ENCODE measurements around the gene DDX10. TPM values are rescaled to one million over a fixed set of nuclear protein-coding genes. Genes with fewer than 3 reads are reported as not detected.
"Not testable (repeated sequence)": the region's sequence is repeated elsewhere in the genome, so short reads cannot be mapped to it uniquely, and the experiment has no call there.

DDX10 gene
- total RNA-seq, 1 experiment from 2014 or later = 23.3 TPM

DNA sequence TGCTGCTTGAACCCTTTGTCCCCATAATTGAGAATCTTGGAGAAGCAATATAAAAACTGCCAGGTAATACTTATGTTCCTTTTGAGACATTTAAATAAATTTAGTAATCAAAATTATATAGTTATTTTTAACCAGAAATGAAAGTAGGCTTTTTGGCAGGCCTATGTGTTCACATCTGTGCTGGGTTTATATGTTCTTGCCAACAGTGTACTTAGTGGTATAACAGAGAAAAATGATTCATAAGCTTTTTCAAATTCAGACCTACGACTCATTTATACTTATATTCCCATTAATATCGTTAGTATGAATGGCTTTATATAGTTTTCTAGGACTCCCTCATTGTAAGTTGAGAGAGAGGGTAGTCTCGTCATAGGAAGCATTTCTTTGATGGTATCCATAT is 79.0 kb downstream of the DDX10 start:
- in situ Hi-C loops (cut with HindIII; ENCODE audit: low pct_unique_long_range_greater_than_20kb, low sequenced_read_pairs) = no loop called here
- DNase-seq (ENCODE audit: low read depth, low spot score) = no peak

DNA sequence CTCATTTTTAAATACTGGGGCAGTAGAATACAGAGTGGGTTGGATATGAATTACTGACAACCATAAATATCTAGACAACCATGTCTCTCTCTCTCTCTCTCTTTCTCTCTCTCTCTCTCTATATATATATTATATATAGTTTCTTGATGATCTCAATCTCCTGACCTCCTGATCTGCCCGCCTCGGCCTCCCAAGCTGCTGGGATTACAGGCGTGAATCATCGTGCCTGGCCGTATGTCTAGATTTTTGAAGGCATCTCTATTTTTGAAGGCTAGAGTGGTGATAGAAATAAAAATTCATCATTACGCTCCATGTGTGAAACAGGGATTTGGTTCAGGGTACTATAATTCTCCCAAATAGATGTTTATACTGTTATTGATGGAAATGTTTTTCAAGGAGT is 84.1 kb downstream of the DDX10 start:
- no peak for DNase-seq (ENCODE audit: low read depth, low spot score)
- in situ Hi-C loops (cut with HindIII; ENCODE audit: low pct_unique_long_range_greater_than_20kb, low sequenced_read_pairs) = no loop called here

DNA sequence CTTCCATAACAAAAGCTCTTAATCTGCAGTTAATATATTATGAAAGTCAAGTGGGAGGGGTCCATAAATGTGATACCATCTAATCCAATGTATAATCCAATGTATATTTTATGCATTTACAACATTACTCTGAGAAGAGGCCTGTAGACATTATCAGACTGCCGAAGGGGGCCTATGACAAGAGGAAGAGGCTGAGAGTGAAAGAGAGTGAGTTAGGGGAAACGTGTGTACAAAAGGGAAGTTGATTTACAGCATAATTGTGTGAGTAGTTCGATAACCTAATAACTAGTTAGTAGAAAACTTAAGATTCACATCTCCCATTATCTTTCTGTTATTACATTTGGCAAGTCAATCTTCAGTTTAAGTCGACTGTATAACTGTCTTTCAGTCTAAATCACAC is 86.6 kb downstream of the DDX10 start:
- in situ Hi-C loops (cut with HindIII; ENCODE audit: low pct_unique_long_range_greater_than_20kb, low sequenced_read_pairs) = no loop called here

DNA sequence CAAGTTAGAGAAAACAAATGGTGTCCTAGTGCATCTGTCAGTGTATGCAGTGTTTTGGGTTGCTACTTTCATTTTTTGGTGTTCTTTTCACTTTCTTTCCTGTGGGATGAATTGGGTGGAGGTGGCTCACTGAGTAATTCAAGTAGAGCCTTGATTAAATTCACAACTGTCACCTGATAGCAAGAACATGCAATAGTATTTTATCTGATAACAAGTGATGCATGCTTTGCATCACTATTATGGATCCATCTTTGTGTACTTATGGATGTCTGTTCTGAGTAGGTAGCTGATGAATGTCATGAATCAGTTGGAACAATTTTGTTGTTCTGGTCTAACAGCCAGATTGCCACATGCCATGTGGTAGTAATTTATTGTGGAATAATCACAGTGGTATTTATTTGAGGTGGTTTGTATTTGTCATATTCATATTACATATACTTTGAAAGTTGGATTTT is 87.5 kb downstream of the DDX10 start:
- no peak for DNase-seq (ENCODE audit: low read depth, low spot score)
- in situ Hi-C loops (cut with HindIII; ENCODE audit: low pct_unique_long_range_greater_than_20kb, low sequenced_read_pairs) = no loop called here

More for the DNA sequence above, 86.6 kb downstream of the DDX10 start:
- DNase-seq (ENCODE audit: low read depth, low spot score) = no peak

DNA sequence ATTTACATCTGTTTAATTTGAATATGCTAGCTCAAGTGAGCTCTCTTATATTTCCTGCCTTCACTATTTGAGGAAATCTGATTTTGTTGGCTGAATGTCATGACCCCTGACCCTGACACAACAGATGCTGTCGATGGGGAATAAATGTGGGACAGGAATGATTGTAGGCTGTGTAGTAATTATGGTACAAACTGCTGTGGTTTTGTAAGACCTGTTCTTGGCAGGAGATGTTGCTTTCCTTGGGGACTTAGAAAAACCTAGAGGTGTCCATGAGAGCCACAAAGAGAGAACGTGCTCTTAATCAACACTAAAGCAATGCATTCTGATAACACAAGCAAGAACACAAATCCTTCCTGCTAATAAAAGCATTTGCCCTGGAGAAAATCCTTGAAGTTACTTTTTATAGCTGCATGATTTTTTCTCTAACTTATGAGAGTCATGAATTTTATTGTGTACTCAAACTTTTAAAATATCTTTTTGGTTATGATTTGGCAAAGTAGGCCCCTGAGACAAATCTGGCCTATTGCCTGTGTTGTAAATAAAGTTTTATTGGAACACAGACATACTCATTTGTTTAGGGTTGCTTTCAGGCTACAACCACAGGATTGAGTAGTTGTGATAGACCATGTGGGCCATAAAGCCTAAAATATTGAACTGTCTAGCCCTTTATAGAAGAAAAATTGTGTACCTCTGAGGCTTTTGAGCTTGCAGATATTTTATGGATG is 90.2 kb downstream of the DDX10 start:
- no peak for DNase-seq (ENCODE audit: low read depth, low spot score)
- in situ Hi-C loops (cut with HindIII; ENCODE audit: low pct_unique_long_range_greater_than_20kb, low sequenced_read_pairs) = no loop called here

DNA sequence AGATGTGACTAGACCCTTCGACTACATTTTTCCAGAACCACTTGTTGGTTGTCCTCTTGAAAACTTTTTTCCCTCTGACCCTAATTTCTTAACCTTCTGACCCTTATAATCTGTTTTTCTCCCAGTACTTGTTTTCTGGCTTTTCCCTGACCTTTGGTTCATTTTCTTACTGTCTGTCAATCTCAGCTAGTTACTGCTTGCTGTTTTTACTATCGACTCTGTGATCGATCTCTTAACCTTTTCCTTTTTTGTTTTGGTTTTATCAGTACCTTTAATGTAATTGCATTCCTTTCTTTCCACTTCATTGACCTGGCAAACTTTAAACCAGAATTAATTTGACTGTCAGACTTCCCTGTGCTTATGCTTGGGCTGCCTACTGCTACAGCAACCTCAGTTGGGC is 92.8 kb downstream of the DDX10 start:
- in situ Hi-C loops (cut with HindIII; ENCODE audit: low pct_unique_long_range_greater_than_20kb, low sequenced_read_pairs) = no loop called here
- no peak for DNase-seq (ENCODE audit: low read depth, low spot score)

DNA sequence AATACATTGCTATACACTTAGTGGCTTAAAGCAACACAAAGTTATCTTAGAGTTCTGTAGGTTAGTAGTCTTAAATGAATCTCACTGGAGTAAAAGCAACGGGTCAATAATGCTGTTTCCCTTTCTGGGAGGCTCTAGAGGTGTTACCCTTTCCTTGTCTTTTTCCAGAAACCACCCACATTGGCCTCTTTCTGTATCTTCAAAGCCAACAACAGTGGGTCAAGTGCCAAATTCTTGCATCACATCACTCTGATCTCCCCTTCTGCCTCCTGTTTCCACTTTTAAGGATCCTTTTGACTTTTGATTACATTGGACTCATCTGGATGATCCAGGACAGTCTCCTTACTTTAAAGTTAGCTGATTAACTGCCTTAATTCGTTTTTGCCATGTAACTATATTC is 93.6 kb downstream of the DDX10 start:
- in situ Hi-C loops (cut with HindIII; ENCODE audit: low pct_unique_long_range_greater_than_20kb, low sequenced_read_pairs) = no loop called here
- DNase-seq (ENCODE audit: low read depth, low spot score) = no peak

DNA sequence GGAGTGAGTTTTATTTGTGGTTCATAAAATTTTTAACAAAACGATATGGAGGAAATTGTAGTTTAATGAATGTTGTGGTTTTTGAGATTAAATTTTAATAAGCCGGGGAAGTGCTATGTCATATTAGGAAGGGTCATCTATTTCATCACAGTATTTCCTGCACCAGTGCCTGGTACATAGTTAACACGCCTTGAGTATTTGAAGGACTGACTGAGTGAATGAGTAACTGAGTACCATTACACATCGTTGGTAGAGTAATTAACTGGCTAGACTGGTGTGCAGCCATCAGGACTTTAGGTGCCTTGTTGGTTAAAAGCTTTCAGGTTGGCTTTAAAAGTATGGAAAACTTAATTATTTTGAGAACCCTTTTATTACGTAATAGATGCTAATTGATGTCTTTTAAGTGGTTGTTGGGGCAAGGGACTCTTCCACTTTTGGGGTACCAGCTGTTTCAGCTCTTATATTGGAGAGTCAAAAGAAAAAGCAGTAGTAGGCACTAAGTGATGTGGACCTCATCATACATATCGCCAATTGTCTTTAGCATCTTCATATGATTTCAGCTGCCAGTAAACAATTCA is 101.8 kb downstream of the DDX10 start:
- no peak for DNase-seq (ENCODE audit: low read depth, low spot score)
- in situ Hi-C loops (cut with HindIII; ENCODE audit: low pct_unique_long_range_greater_than_20kb, low sequenced_read_pairs) = no loop called here

DNA sequence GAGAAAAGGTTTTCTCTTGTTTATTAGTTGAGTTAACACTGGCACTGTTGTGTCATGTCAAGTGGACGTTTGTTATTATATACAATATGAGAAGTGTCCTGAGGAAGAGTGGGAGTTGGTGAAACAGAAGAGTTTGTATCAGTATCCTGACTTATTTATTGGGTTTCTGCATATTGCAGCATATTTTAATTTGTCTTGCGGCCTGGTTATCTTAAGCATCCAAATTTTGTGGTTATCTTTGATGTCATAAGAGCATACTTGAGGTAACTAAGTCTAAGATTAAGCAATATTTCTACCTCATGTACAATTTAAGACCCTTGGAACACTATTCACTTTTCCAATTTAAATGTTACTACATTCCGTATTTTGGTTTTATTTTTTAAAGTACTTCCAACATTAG is 103.5 kb downstream of the DDX10 start:
- in situ Hi-C loops (cut with HindIII; ENCODE audit: low pct_unique_long_range_greater_than_20kb, low sequenced_read_pairs) = no loop called here
- DNase-seq (ENCODE audit: low read depth, low spot score) = peak; percentile 90

DNA sequence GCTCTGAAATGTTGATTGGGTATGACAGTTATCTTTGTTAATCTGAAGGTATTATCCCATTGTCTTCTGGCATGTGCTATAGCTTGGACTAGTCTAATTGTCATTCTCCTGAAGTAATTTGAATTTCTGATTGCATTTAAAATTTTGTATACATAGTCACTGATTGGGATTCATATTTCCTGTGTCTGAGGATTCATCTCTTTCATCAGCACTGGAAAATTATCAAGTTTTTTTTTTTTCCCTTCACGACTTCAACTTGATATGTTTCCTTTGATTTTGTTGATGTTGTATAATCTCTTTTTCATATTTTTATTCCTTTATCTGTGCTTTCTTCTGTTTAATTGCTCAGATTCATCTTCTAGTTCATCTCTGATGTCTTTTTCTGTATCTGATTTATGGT is 104.1 kb downstream of the DDX10 start:
- in situ Hi-C loops (cut with HindIII; ENCODE audit: low pct_unique_long_range_greater_than_20kb, low sequenced_read_pairs) = no loop called here
- DNase-seq (ENCODE audit: low read depth, low spot score) = no peak

DNA sequence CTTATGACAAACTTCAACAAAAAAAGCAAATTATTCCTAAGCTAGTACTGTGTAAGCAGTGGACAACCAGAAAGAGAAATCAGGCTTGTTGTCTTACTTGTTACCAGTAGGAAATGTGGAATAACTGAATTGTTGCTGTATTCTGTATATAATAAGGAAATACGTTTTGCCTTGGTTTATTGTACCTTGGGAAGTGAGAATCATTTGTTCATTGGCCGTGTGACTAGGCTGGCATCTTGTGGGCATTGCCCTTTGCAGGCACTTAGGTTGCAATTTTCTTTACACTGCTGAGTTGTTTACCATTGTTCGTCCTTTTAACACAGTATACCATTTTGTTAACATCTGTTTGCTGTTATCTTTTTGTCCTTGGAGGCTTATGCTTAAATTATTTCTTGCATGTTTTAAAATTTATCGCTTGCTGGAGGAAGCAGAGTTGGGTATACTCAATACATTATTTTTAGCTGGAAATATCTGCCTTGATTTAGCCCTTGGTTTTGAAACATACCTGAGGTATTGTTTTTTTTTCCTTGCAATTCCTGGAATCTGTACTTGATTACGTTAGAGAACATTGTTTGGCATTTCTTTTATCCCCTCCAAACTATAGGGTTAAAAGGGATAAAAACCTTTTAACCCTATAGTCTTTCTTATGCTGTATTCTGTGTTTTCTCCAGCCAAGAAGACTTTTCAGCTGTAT is 109.3 kb downstream of the DDX10 start:
- in situ Hi-C loops (cut with HindIII; ENCODE audit: low pct_unique_long_range_greater_than_20kb, low sequenced_read_pairs) = no loop called here
- no peak for DNase-seq (ENCODE audit: low read depth, low spot score)

DNA sequence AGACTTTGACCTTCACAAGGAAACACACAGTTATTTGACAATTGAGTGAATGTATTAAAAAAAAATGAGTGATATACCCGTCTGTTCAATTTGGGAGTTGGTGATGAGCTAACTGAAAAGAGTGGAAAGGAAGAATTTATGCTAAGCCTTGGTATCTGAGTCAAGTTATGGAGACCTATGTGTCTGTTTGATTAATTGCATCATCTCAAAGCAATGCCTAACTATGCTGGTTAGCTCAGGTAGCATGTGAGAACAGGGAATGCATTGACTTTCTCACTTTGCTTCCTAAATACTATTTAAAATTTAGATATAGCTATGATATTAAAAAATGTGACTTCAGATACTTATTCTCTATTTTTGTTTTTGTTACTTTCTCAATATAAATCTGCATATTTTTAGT is 110.5 kb downstream of the DDX10 start:
- no peak for DNase-seq (ENCODE audit: low read depth, low spot score)
- in situ Hi-C loops (cut with HindIII; ENCODE audit: low pct_unique_long_range_greater_than_20kb, low sequenced_read_pairs) = no loop called here

DNA sequence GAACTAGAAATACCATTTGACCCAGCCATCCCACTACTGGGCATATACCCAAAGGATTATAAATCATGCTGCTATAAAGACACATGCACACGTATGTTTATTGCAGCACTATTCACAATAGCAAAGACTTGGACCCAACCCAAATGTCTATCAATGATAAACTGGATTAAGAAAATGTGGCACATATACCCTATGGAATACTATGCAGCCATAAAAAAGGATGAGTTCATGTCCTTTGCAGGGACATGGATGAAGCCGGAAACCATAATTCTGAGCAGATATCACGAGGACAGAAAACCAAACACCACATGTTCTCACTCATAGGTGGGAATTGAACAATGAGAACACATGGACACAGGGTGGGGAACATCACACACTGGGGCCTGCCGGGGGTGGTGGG is 114.3 kb downstream of the DDX10 start:
- in situ Hi-C loops (cut with HindIII; ENCODE audit: low pct_unique_long_range_greater_than_20kb, low sequenced_read_pairs); DNase-seq (ENCODE audit: low read depth, low spot score): not testable (repeated sequence)

DNA sequence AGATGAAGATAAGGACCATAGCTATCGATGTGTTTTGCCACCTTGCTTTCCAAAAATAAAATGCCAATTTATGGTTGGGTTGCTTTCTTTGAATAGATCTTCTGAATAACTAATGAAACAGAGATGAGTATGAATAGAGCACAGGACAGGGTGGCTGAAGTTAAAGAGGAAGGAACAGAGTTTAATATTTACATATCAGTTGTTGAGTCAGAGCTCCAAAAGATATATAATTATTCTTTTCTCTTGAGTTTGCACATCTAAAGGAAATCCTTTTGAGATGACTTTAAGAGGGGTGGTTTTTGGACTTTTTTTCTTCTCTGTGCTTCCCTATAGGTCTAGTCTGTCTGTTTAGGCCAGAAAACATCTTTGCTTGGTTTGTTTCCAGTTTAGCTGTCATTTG is 115.2 kb downstream of the DDX10 start:
- in situ Hi-C loops (cut with HindIII; ENCODE audit: low pct_unique_long_range_greater_than_20kb, low sequenced_read_pairs) = no loop called here
- DNase-seq (ENCODE audit: low read depth, low spot score) = no peak

DNA sequence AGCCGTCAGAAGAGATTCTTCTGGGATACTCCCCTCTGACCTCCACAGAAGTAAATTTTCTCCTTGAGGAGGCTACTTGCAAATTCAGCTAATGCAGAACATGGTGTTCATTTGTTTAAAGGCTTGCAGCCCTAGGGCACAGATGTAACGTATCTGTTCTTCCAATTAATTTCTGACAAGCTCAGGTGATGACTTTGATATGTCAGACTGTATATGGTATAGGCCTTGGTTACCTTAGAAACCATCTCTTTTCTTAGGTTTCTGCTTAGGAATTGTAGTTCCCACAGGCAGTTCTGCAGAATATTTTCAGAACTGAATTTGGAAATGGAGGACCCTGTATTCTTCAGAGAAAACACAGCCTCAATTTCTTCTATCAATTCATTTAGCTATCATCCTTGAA is 117.1 kb downstream of the DDX10 start:
- in situ Hi-C loops (cut with HindIII; ENCODE audit: low pct_unique_long_range_greater_than_20kb, low sequenced_read_pairs) = no loop called here
- no peak for DNase-seq (ENCODE audit: low read depth, low spot score)

DNA sequence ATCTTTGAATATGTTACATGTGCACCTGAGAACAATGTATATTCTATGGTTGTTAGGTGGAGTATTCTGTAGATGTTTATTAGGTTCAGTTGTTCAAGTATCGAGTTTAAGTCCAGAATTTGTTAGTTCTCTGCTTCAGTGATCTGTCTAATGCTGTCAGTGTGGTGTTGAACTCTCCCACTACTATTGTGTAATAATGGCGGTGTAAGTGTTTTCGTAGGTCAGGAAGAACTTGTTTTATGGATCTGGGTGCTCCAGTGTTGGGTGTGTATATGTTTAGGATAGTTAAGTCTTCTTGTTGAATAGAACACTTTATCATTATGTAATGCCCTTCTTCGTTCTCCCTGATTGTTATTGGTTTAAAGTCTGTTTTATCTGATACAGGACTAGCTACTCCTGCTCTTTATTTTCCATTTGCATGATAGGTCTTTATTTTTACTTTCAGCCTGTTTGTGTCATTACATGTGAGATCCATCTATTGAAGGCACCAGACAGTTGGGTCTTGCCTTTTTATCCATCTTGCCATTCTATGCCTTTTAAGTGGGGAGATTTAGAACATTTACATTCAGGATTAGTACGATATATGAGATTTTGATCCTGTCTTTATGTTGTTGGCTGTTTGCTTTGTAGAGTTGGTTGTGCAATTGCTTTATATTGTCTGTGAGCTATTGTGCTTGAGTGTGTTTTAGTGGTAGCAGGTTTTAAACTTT is 121.6 kb downstream of the DDX10 start:
- DNase-seq (ENCODE audit: low read depth, low spot score) = no peak
- in situ Hi-C loops (cut with HindIII; ENCODE audit: low pct_unique_long_range_greater_than_20kb, low sequenced_read_pairs) = no loop called here

DNA sequence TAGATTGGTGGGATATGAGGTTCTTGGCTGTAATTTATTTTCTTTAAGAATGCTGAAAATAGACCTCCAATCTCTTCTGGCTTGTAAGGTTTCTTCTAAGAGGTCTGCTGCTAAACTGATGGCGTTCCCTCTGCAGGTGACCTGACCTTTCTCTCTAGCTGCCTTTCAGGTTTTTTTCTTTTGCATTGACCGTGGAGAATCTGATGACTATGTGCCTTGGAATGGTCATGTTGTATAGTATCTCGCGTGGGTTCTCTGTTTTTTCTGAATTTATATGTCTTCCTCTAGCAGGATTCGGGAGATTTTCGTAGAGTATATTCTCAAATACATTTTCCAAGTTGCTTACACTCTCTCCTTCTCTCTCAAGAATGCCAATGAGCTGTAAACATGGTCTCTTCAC is 122.2 kb downstream of the DDX10 start:
- in situ Hi-C loops (cut with HindIII; ENCODE audit: low pct_unique_long_range_greater_than_20kb, low sequenced_read_pairs) = no loop called here
- no peak for DNase-seq (ENCODE audit: low read depth, low spot score)

DNA sequence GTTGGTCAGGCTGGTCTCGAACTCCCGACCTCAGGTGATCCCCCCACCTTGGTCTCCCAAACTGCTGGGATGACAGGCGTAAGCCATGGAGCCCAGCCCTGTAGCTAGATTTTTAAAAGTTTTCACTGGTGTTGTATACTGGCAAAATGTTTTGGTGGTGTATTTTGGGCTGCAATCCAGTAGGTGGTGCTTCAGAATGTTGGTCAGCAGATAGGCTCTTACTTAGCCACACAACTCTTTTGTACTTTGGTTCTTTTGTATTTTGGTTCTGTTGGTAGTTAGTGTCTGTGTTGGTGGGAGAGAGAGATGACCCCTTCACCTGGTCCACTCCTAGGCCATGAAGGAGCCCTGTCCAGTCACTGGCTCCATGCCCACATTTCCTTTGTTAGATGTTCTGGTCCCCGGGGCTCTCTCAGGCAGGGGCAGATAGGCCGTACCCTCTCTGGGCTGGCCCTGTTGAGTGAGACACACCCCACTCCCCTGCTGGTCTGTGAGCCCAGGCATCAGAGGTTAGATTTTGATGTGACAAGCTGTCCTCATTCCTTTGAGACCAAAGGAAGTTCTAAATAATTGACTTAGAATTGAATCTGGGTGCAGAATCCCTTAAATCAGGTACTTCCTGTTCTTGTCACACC is 123.8 kb downstream of the DDX10 start:
- DNase-seq (ENCODE audit: low read depth, low spot score) = peak; percentile 49
- in situ Hi-C loops (cut with HindIII; ENCODE audit: low pct_unique_long_range_greater_than_20kb, low sequenced_read_pairs) = no loop called here
